ENCODE measurements around the gene HAGHL. TPM values are rescaled to one million over a fixed set of nuclear protein-coding genes. Genes with fewer than 3 reads are reported as not detected.

The HAGHL gene, protein sequence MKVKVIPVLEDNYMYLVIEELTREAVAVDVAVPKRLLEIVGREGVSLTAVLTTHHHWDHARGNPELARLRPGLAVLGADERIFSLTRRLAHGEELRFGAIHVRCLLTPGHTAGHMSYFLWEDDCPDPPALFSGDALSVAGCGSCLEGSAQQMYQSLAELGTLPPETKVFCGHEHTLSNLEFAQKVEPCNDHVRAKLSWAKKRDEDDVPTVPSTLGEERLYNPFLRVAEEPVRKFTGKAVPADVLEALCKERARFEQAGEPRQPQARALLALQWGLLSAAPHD
- 9.7 and 13.4 TPM in 2 replicates for total RNA-seq

GRCh38 chr16:726438-727290, at the start of gene HAGHL, which contains the start of gene CCDC78:
Gene HAGHL (plus strand): TSS chr16:727106. CDS start chr16:727510, 404 bp downstream.
Gene CCDC78 (minus strand): TSS chr16:726443. CDS start chr16:726367, 76 bp downstream.

DNA sequence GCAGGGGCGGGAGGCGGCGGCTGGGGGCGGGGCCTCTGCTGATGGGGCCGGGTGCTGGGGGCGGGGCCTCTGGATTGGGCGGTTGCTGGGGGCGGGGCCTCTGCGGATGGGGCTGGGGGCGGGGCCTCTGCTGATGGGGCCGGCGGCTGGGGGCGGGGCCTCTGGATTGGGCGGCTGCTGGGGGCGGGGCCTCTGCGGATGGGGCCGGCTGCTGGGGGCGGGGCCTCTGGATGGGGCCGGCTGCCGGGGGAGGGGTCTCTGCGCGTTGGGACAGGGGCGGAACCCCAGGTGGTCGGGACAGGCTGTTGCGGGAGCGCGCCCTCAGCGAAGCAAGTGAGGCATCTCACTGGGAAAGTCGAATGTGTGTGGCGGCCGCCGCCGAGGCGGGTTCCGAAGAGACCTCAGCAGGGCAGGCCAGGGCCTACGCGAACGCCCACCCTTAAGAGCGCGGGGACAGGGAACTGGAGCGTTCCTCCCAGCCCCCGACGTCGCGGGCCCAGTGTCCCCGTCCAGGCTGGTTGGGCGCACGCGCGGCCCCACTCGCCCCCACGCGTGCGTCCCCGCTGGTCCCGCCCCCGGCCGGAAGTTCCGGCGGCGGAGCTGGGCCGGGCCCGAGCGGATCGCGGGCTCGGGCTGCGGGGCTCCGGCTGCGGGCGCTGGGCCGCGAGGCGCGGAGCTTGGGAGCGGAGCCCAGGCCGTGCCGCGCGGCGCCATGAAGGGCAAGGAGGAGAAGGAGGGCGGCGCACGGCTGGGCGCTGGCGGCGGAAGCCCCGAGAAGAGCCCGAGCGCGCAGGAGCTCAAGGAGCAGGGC, 46.9 kb upstream of the HAGHL start, which contains the start of gene STUB1:
Gene STUB1, plus strand, starts transcription at position 597 of the 811 bp plus-strand sequence. Its CDS starts 116 bp downstream, at position 713.

DNA sequence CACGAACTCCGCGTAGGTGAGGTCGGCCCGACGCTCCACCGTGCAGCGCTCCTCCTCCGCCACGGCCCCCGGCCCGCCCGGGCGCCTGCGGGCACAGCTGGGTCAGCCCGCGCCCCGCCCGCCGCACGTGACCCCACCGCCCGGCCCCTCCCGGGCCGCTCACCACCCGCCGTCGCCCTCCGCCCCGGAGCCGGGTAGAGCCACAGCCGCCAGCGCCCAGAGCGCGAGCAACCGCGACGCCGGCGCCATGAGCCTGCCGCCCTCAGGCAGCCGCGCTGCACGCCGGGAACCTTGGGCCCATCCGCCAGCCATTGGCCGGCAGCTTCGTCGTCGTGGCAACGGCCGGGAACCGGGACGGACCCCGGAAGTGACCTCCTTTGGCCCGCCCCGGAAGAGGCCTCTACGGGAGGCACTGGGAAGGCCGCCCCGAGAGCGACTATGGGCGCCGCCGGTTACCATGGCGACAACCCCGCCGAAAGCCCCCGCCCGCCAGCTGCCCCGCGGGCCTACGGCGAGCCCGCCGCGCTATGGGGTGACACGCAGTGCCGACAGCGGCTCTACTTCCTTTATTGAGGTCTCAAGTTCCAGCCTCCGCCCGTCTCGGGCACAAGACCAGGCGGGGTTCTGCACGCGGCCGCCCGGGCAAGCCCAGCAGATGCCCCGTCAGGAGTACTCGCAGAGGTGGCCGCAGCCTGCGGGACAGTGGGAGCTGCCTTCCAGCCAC, 42.7 kb upstream of the HAGHL start, which contains the start of gene JMJD8:
Gene JMJD8, minus strand, starts transcription at position 264 of the 724 bp plus-strand sequence. Its CDS starts 15 bp downstream, at position 249.

GRCh38 chr16:705431-706188, 21.3 kb upstream of the HAGHL start, which contains the start of gene FBXL16:
Gene FBXL16 (minus strand): TSS chr16:705801. CDS start chr16:697405, 8,396 bp downstream.

DNA sequence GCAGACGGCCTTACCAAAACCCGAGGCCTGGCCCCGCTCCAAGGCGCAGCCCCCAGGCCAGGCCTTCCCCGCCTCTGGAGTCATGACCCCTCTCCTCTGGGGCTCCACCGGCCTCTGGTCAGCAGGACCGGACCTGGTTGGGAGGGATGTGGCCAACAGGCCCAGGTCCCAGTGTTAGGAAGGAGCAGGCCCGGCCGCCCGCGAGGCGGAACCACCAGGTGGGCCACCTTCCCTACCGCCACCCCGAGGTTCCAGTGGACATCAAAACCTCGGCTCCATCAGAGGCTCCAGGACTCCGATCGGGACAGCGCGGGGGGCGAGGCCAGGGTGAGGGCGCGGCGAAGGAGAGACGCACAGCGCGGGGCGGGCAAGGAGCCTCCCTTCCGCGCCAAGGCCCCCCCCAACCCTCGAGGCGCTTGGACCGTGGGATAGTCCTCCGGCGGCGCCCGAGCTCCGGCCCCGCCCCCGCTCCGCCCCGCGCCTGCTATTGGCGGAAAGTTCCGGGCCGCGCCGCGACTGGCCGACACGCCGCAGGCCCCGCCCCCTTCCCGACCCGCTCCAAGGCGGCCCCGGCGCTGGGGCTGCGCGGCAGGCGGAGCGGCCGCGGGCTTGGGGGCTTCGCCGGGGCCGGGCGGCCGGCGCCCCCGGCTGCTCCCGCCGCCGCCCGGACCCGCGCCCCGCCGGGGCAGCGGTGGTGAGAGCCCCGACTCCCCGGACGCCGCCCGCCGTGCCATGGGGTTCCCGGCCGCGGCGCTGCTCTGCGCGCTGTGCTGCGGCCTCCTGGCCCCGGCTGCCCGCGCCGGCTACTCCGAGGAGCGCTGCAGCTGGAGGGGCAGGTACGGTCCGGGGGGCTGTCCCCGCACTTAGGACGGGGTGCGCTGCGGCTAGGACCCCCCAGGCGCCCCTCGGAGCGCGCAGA, 12.1 kb upstream of the HAGHL start, which contains the start of gene METRN:
Gene METRN, plus strand, starts transcription at position 561 of the 919 bp plus-strand sequence. Its CDS starts 172 bp downstream, at position 733.

DNA sequence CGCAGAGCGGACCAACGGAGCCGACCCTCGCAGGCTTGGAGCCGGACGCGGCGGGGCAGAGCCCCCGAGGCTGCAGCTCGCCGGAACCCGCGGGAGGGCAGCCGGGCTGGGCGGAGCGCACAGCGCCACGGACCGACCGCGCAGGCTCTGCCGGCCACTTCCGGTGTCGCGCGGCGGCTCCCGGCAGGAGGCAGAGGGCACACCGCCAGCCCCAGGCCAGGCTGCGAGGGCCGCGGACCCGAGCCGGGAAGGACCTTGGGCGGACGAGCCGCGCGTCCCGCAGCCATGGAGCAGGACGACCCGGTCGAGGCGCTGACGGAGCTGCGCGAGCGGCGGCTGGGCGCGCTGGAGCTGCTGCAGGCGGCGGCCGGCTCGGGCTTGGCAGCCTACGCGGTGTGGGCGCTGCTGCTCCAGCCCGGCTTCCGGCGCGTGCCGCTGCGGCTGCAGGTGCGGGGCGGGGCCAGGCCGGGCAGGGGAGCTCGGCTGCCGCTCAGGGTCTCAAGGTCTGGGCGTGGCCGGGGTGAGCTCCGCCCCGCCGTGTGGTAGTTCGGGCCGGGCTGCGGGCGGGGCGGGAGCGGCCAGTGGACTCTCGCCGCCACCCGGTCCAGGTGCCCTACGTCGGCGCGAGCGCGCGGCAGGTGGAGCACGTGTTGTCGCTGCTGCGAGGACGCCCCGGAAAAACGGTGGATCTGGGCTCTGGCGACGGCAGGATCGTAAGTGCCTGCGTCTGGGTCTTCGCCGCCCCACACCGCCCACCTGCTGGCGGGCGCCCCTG, 5.7 kb upstream of the HAGHL start, which contains the start of gene ANTKMT:
Gene ANTKMT, plus strand, starts transcription at position 157 of the 775 bp plus-strand sequence. Its CDS starts 129 bp downstream, at position 286.

GRCh38 chr16:740764-741505, 14.0 kb downstream of the HAGHL start, which contains the start of gene CIAO3:
Gene CIAO3 (minus strand): TSS chr16:740997. CDS start chr16:740985, 12 bp downstream.

DNA sequence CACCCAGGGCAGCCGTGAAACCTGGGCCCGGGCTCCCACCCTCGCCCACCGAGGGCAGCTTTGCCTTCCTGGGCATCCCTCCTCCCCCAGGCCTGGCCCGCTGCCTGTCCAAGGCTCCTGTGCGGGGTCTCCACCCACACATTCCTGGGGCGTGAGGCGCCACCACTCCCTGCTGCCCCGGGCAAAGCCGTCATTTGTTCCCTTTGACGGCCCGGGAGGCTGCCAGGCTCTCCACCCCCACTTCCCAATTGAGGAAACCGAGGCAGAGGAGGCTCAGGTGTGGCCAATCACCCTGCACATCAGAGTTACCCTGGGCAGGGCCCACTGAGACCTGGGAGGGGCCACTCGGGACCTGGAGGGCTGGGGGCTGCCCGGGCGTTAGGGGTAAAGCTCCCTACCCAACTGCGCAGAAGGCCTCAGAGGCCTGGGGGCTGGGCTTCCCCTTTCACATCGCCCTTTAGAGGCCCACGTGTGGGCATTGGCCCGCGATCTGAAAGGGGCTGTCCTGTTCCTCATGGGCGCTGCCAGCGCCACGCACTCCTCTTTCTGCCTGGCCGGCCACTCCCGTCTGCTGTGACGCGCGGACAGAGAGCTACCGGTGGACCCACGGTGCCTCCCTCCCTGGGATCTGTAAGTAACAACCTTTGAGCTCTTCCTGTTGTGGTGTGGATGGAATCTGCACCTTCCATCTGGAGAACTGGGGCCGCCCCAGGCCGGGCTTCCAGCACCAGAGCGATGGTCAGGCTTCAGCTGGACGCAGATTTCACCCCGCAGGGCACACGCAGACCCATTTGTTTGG, 33.8 kb downstream of the HAGHL start, which contains the start of gene MSLN:
Gene MSLN, plus strand, starts transcription at position 190 of the 799 bp plus-strand sequence. CDS start 1,947 bp downstream, outside the sequence.

Small RNA genes within 50 kb of the gene (small RNA-seq; reads per million reads assigned to genes)
- not detected for gene MIR662

Other genes starting within 250 kb of the HAGHL start
- 56.2 and 61.2 TPM in 2 replicates for gene CAPN15, start 199.4 kb upstream of the HAGHL start, total RNA-seq
- not detected in 2 replicates for gene PRR35, start 166.7 kb upstream of the HAGHL start, total RNA-seq
- 2.4 and 2.9 TPM in 2 replicates for gene NHLRC4, start 160.1 kb upstream of the HAGHL start, total RNA-seq
- gene PIGQ, start 157.1 kb upstream of the HAGHL start, total RNA-seq = 28.4 and 45.1 TPM in 2 replicates
- gene RAB40C, start 137.0 kb upstream of the HAGHL start, total RNA-seq = 15.0 and 17.0 TPM in 2 replicates
- gene WFIKKN1, start 96.1 kb upstream of the HAGHL start, total RNA-seq = under 0.01 and 0.19 TPM in 2 replicates
- gene METTL26, start 90.8 kb upstream of the HAGHL start, total RNA-seq = 90.8 and 142 TPM in 2 replicates
- 14.0 and 20.9 TPM in 2 replicates for gene MCRIP2, start 85.3 kb upstream of the HAGHL start, total RNA-seq
- gene WDR90, start 77.7 kb upstream of the HAGHL start, total RNA-seq = 15.9 and 18.6 TPM in 2 replicates
- 44.6 and 53.2 TPM in 2 replicates for gene RHOT2, start 59.0 kb upstream of the HAGHL start, total RNA-seq
- gene RHBDL1, start 51.4 kb upstream of the HAGHL start, total RNA-seq = 0.38 and 0.65 TPM in 2 replicates
- 115 and 135 TPM in 2 replicates for gene STUB1, start 46.7 kb upstream of the HAGHL start, total RNA-seq
- 39.8 and 63.7 TPM in 2 replicates for gene JMJD8, start 42.8 kb upstream of the HAGHL start, total RNA-seq
- gene WDR24, start 36.7 kb upstream of the HAGHL start, total RNA-seq = 8.5 and 9.5 TPM in 2 replicates
- under 0.01 and 0.29 TPM in 2 replicates for gene FBXL16, start 21.3 kb upstream of the HAGHL start, total RNA-seq
- gene METRN, start 12.0 kb upstream of the HAGHL start, total RNA-seq = 22.2 and 35.3 TPM in 2 replicates
- 23.1 and 33.6 TPM in 2 replicates for gene ANTKMT, start 6.0 kb upstream of the HAGHL start, total RNA-seq
- 1.3 and 1.6 TPM in 2 replicates for gene CCDC78, start 663 bp upstream of the HAGHL start, total RNA-seq
- 36.8 and 40.5 TPM in 2 replicates for gene CIAO3, start 13.9 kb downstream of the HAGHL start, total RNA-seq
- gene MSLN, start 33.6 kb downstream of the HAGHL start, total RNA-seq = not detected in 2 replicates
- 51.9 and 52.7 TPM in 2 replicates for gene RPUSD1, start 61.3 kb downstream of the HAGHL start, total RNA-seq
- 15.0 and 20.4 TPM in 2 replicates for gene CHTF18, start 61.5 kb downstream of the HAGHL start, total RNA-seq
- gene GNG13, start 73.6 kb downstream of the HAGHL start, total RNA-seq = not detected in 2 replicates
- 18.9 and 28.8 TPM in 2 replicates for gene LMF1, start 243.9 kb downstream of the HAGHL start, total RNA-seq